HepG2 (cell line): ENCODE measurements around the gene DPEP3. TPM values are rescaled to one million over a fixed set of nuclear protein-coding genes. Genes with fewer than 3 reads are reported as not detected.
A peak's percentile ranks its signal among the peaks of the same experiment; 100 is the strongest.

Experiments
- ATAC-seq: fragments of 200-7000 bp; cut with Tn5 transposase; 3 replicates; pipeline ENCODE4 v1.9.1; 2020; ENCODE audit warnings: mild to moderate bottlenecking, moderate library complexity
- BruUV-seq: library from RNA; stranded (reverse); fragments of 400-500 nt; replicated peaks from 2 replicates; lab custom pipeline; 2021; lab: Mats Ljungman, UMichigan
- CTCF ChIA-PET: fragments of 300-600 bp; formaldehyde crosslinking; extraction: SDS; loops from one replicate; lab custom pipeline; 2021; ENCODE audit warnings: low total read pairs, inconsistent platforms, low intra/inter-chr PET ratio; lab: Yijun Ruan, JAX
- POLR2A ChIA-PET: fragments of 350-600 bp; sonication (Branson Sonifier 250); formaldehyde crosslinking; loops from one replicate; lab custom pipeline; 2020; ENCODE audit warnings: antibody characterized with exemption, inconsistent platforms; lab: Yijun Ruan, JAX
- DNase-seq: peaks from one replicate; pipeline ENCODE4 v3.0.0-alpha.2; 2015; ENCODE audit warnings: low spot score
- FAIRE-seq: peaks from 3 replicates; lab custom pipeline; 2011; peaks lifted over from hg19 to GRCh38; lab: Jason Lieb, UNC
- H2AFZ ChIP-seq: one replicate; pipeline ENCODE4 v1.6.1; 2011; ENCODE audit warnings: low read length, inconsistent platforms
- H3K27ac ChIP-seq: fragments of 300-600 bp; 3 replicates; pipeline ENCODE4 v1.8.0; 2011; ENCODE audit warnings: mixed run types, mild to moderate bottlenecking, mixed read lengths, low read length, inconsistent platforms; ENCODE audit not compliant: insufficient read depth; ENCODE audit errors: extremely low read length
- H3K27me3 ChIP-seq, 2 experiments: fragments of 200-600 bp in 1 of 2; 2 replicates in 1 of 2; 3 replicates in 1 of 2; pipeline versions ENCODE4 v1.6.0 to v1.8.0; 2011; ENCODE audit warnings: low read length in 2 of 2, mild to moderate bottlenecking in 2 of 2, moderate library complexity in 2 of 2, inconsistent platforms in 1 of 2; ENCODE audit not compliant: insufficient read depth in 2 of 2, control insufficient read depth in 1 of 2
- H3K36me3 ChIP-seq, 2 experiments: fragments of 200-600 bp in 1 of 2; replicated peaks in 1 of 2; 2 replicates in 1 of 2; 3 replicates in 1 of 2; pipeline versions ENCODE4 v1.5.1 to v1.8.0; 2011; ENCODE audit warnings: low read length in 2 of 2, inconsistent platforms in 1 of 2; ENCODE audit not compliant: insufficient read depth in 2 of 2, control insufficient read depth in 1 of 2
- H3K4me1 ChIP-seq: 2 replicates; pipeline ENCODE4 v1.5.1; 2012; ENCODE audit warnings: low read length, inconsistent platforms; ENCODE audit not compliant: insufficient read depth
- H3K4me2 ChIP-seq: 2 replicates; pipeline ENCODE4 v1.6.0; 2011; ENCODE audit warnings: low read depth, low read length, inconsistent platforms
- H3K4me3 ChIP-seq, 3 experiments: fragments of 200-600 bp in 1 of 3; sonication (generic), shearing (Covaris generic) in 1 of 3; replicated peaks in 1 of 3; 2 replicates each; pipeline ENCODE4 v1.5.1; 2011 to 2016; ENCODE audit warnings: low read length in 3 of 3, inconsistent platforms in 2 of 3, low read depth in 2 of 3, mild to moderate bottlenecking in 2 of 3, control low read depth in 1 of 3, mixed read lengths in 1 of 3; ENCODE audit not compliant: insufficient read depth in 1 of 3
- H3K79me2 ChIP-seq: one replicate; pipeline ENCODE4 v1.6.1; 2011; ENCODE audit warnings: low read length, inconsistent platforms; ENCODE audit not compliant: insufficient read depth
- H3K9ac ChIP-seq: 2 replicates; pipeline ENCODE4 v1.6.0; 2011; ENCODE audit warnings: mild to moderate bottlenecking, low read depth, low read length, inconsistent platforms; ENCODE audit not compliant: insufficient read depth
- H3K9me3 ChIP-seq: 2 replicates; pipeline ENCODE4 v1.5.1; 2012; ENCODE audit warnings: mild to moderate bottlenecking, low read length
- H4K20me1 ChIP-seq: 2 replicates; pipeline ENCODE4 v1.6.0; 2011; ENCODE audit warnings: inconsistent platforms, mild to moderate bottlenecking, low read length, moderate library complexity; ENCODE audit not compliant: insufficient read depth
- ARNT ChIP-seq: fragments of 450-650 bp; IDR thresholded peaks from 2 replicates; pipeline ENCODE4 v1.6.1; 2017
- CHD4 ChIP-seq: fragments of 200-600 bp; sonication (generic); IDR thresholded peaks from 2 replicates; pipeline ENCODE4 v1.7.0; 2017; ENCODE audit warnings: mild to moderate bottlenecking, low read length, borderline replicate concordance
- DNMT1 ChIP-seq: sonication (generic); formaldehyde crosslinking; IDR thresholded peaks from 2 replicates; pipeline ENCODE4 v1.5.1; 2020; ENCODE audit warnings: mild to moderate bottlenecking, missing genetic modification reagents
- FOXO1 ChIP-seq: sonication (generic); formaldehyde crosslinking; IDR thresholded peaks from 2 replicates; pipeline ENCODE4 v1.4.0; 2020; ENCODE audit warnings: missing genetic modification reagents
- GABPB1 ChIP-seq: IDR thresholded peaks from 2 replicates; pipeline ENCODE4 v1.6.1; 2016; ENCODE audit warnings: mild to moderate bottlenecking, missing genetic modification reagents, moderate library complexity, missing compliant biosample characterization
- KMT2A ChIP-seq: sonication (generic); formaldehyde crosslinking; IDR thresholded peaks from 2 replicates; pipeline ENCODE4 v1.4.0; 2020; ENCODE audit warnings: missing genetic modification reagents
- MYC ChIP-seq: sonication (generic); formaldehyde crosslinking; IDR thresholded peaks from 2 replicates; pipeline ENCODE4 v1.9.0; 2021; ENCODE audit warnings: missing genetic modification reagents, borderline replicate concordance
- PAF1 ChIP-seq: IDR thresholded peaks from 2 replicates; pipeline ENCODE4 v1.6.1; 2016; ENCODE audit warnings: missing genetic modification reagents, missing compliant biosample characterization
- RBFOX2 ChIP-seq: fragments of 200-400 bp; formaldehyde crosslinking; IDR thresholded peaks from 2 replicates; pipeline ENCODE4 v1.6.1; 2017; ENCODE audit warnings: low read depth, mild to moderate bottlenecking, low read length
- TEAD3 ChIP-seq: optimal IDR thresholded peaks from 2 replicates; pipeline ENCODE3; 2016; ENCODE audit warnings: borderline replicate concordance
- ZBTB42 ChIP-seq: sonication (generic); formaldehyde crosslinking; IDR thresholded peaks from 2 replicates; pipeline ENCODE4 v1.5.0; 2020; ENCODE audit warnings: mild to moderate bottlenecking, missing genetic modification reagents
- ZNF546 ChIP-seq: sonication (generic); formaldehyde crosslinking; conservative IDR thresholded peaks from 2 replicates; pipeline ENCODE4 v1.8.1; 2023; ENCODE audit warnings: mild to moderate bottlenecking, missing genetic modification reagents
- WGBS: methylation state at CpG from one replicate; pipeline ENCODE4 v1.1.6; 2017; ENCODE audit warnings: low lambda C conversion rate; 5-methylcytosine and 5-hydroxymethylcytosine counted together
- in situ Hi-C: cut with HindIII; loops from 2 replicates; pipeline ENCODE4 v1.10.0; 2017; ENCODE audit warnings: low pct_unique_long_range_greater_than_20kb; ENCODE audit not compliant: extremely low pct_ligation_motif_present
- intact Hi-C: fragments of 100-400 bp; cut with micrococcal nuclease; formaldehyde crosslinking; loops from one replicate; pipeline ENCODE4 v1.10.0; 2022; ENCODE audit not compliant: unreplicated experiment
- polyA plus RNA-seq, 8 experiments: library from polyadenylated mRNA; depleted of rRNA in 3 of 8; stranded (reverse) in 7 of 8; unstranded in 1 of 8; fragments of >200 nt; fragmentation: Illumina TruSeq in 4 of 8; extraction: Trizol in 4 of 8; gene quantifications; 2 replicates each; pipeline versions ENCODE4 v1.2.1 to v1.2.3, GENCODE V29; 2011 to 2016; ENCODE audit warnings: low read depth in 4 of 8, missing spikeins in 1 of 8, mixed read lengths in 1 of 8; ENCODE audit not compliant: insufficient read depth in 1 of 8
- total RNA-seq, 5 experiments: library from RNA; depleted of rRNA; stranded (reverse); fragments of >200 nt; fragmentation: Illumina TruSeq; extraction: Trizol; gene quantifications; 2 replicates each; pipeline ENCODE4 v1.2.3, GENCODE V29; 2016; ENCODE audit warnings: low read depth in 1 of 5

The DPEP3 gene
- total and polyA plus RNA-seq, 2 of the 13 experiments (the other 11 are each of a cell fraction or from before 2014, with no cell fraction given), result not detected

GRCh38 chr16:67946128-67946569 is 34.1 kb downstream of the DPEP3 start:
- TF ChIP-seq GABPB1 (CRISPR knock-in tag), result 0 out of 2 replicates have a peak, but pooled peaks have one; percentile 18
- TF ChIP-seq MYC (CRISPR knock-in tag), result 0 out of 2 replicates have a peak, but pooled peaks have one; percentile 30
- 0 out of 2 replicates have a peak, but pooled peaks have one; percentile 15 for TF ChIP-seq KMT2A (CRISPR knock-in tag)
- TF ChIP-seq CHD4, result no peak
- peak; percentile 7; the same call in 1 of the 2 replicates for TF ChIP-seq FOXO1 (CRISPR knock-in tag)
- peak; percentile 58; the same call in 1 of the 2 replicates for TF ChIP-seq PAF1 (CRISPR knock-in tag)
- TF ChIP-seq ZNF546, result no peak
- no peak for TF ChIP-seq ARNT
- no peak for TF ChIP-seq TEAD3 (CRISPR knock-in tag)
- peak; percentile 60; the same call in 1 of the 2 replicates for TF ChIP-seq RBFOX2
- TF ChIP-seq ZBTB42 (CRISPR knock-in tag), result no peak
- TF ChIP-seq DNMT1, result peak; percentile 72; the same call in 1 of the 2 replicates
- TF ChIP-seq, all 625 proteins: peak for 7
- BruUV-seq, result no TSS peak
- Histone ChIP-seq H3K9me3 (no peaks in the 10 kb centered on the region), H3K27ac (no peak overlapping the region), H3K27me3 (no peaks in the 10 kb centered on the region), H4K20me1 (peaks cover 13% of the 10 kb centered on the region; the same call in 1 of the 2 replicates), H3K36me3 (peaks cover 53 to 76% of the 10 kb centered on the region in 2 experiments), H3K9ac (no peak overlapping the region), H3K4me3 (no peak overlapping the region), H2AFZ (no peak overlapping the region), H3K79me2 (no peaks in the 10 kb centered on the region), H3K4me1 (peaks cover 50% of the 10 kb centered on the region), H3K4me2 (no peak overlapping the region)
- intact Hi-C loops (no loop called here), in situ Hi-C loops (no loop called here)
- DNase-seq, result no peak
- no peak for ATAC-seq
- ChIA-PET POLR2A (interaction anchor here (0.8 to 13.6 kb wide), 2 partner anchors 11 to 18 kb away, joined by 3 to 226 read pairs; partner anchors contain the start of gene SLC12A4), CTCF (no interaction called here)
- 98% methylated on average over 20 of the region's 20 CpGs for WGBS
- no peak for FAIRE-seq
